Spinal cord (tissue), 10 donors: ENCODE measurements around the gene RHBDL2. TPM values are rescaled to one million over a fixed set of nuclear protein-coding genes. Genes with fewer than 3 reads are reported as not detected.

ENCODE experiments used
- DNase-seq, 6 donors: peaks; one replicate each; pipeline versions ENCODE4 v3.0.0 to v3.0.0-alpha.2; 2013 to 2015; ENCODE audit warnings: low spot score in 6 of 6, low read depth in 4 of 6
- H3K27ac ChIP-seq: one replicate; pipeline ENCODE4 v1.5.1; 2013; ENCODE audit warnings: low read depth, low read length, control low read depth
- H3K27me3 ChIP-seq: one replicate; pipeline ENCODE4 v1.6.1; 2013; ENCODE audit warnings: low read length; ENCODE audit not compliant: control insufficient read depth, insufficient read depth
- H3K36me3 ChIP-seq: one replicate; pipeline ENCODE4 v1.6.1; 2013; ENCODE audit warnings: low read length; ENCODE audit not compliant: control insufficient read depth, insufficient read depth
- H3K4me1 ChIP-seq: one replicate; pipeline ENCODE4 v1.6.1; 2013; ENCODE audit warnings: low read length; ENCODE audit not compliant: control insufficient read depth, insufficient read depth
- H3K4me3 ChIP-seq: one replicate; pipeline ENCODE4 v1.5.1; 2013; ENCODE audit warnings: low read depth, low read length, control low read depth
- H3K9me3 ChIP-seq: one replicate; pipeline ENCODE4 v1.6.1; 2013; ENCODE audit warnings: low read length; ENCODE audit not compliant: control insufficient read depth, insufficient read depth
- WGBS: methylation state at CpG from one replicate; pipeline ENCODE4 v1.1.5; 2013; ENCODE audit warnings: missing lambda C conversion rate; ENCODE audit not compliant: insufficient coverage; 5-methylcytosine and 5-hydroxymethylcytosine counted together
- polyA plus RNA-seq, 2 donors: library from polyadenylated mRNA; unstranded; fragments of 120-200 nt; gene quantifications; one replicate each; pipeline ENCODE4 v1.2.1, GENCODE V29; 2013; ENCODE audit not compliant: insufficient read length in 2 of 2
- total RNA-seq, 2 donors: library from RNA; depleted of rRNA in 1 of 2; stranded (reverse); fragments of 120-200 nt in 1 of 2; fragments of >200 nt in 1 of 2; gene quantifications; one replicate each; pipeline versions ENCODE4 v1.2.3 to v1.2.4, GENCODE V29; 2013 to 2014
- donor health status: healthy.

RHBDL2 gene
- total and polyA plus RNA-seq, 4 donors: 0.61 to 2.8 (median 0.96) TPM

- H3K9me3 ChIP-seq: no peaks in the 10 kb centered on the region
- H3K27ac ChIP-seq: no peak overlapping the region
- no peaks in the 10 kb centered on the region for H3K36me3 ChIP-seq
- WGBS: 79% methylated on average over 3 of the region's 3 CpGs
- DNase-seq: no peak
- H3K4me1 ChIP-seq: no peaks in the 10 kb centered on the region
- H3K27me3 ChIP-seq: no peaks in the 10 kb centered on the region
- no peak overlapping the region for H3K4me3 ChIP-seq
Measured at GRCh38 chr1:38964140-38964548, 22.5 kb upstream of the RHBDL2 start.

GRCh38 chr1:38962560-38962959 lies 20.9 kb upstream of the RHBDL2 start:
- Histone ChIP-seq H3K9me3 (no peaks in the 10 kb centered on the region), H3K27ac (no peak overlapping the region), H3K4me3 (no peak overlapping the region), H3K27me3 (no peaks in the 10 kb centered on the region), H3K4me1 (no peaks in the 10 kb centered on the region), H3K36me3 (no peaks in the 10 kb centered on the region)
- no peak for DNase-seq
- WGBS: 82% methylated on average over 6 of the region's 7 CpGs

- H3K4me1 ChIP-seq: no peaks in the 10 kb centered on the region
- no peak overlapping the region for H3K4me3 ChIP-seq
- H3K36me3 ChIP-seq: no peaks in the 10 kb centered on the region
- no CpG with 5 or more reads among the region's 3 CpGs for WGBS
- no peak overlapping the region for H3K27ac ChIP-seq
- H3K9me3 ChIP-seq: no peaks in the 10 kb centered on the region
- no peak for DNase-seq
- no peaks in the 10 kb centered on the region for H3K27me3 ChIP-seq
Measured at GRCh38 chr1:38962113-38962512, 20.5 kb upstream of the RHBDL2 start.

GRCh38 chr1:38958967-38959366 lies 17.3 kb upstream of the RHBDL2 start:
- no peak for DNase-seq
- H3K27me3 ChIP-seq: no peaks in the 10 kb centered on the region
- WGBS: no CpG with 5 or more reads among the region's 2 CpGs
- no peak overlapping the region for H3K4me3 ChIP-seq
- no peaks in the 10 kb centered on the region for H3K9me3 ChIP-seq
- no peaks in the 10 kb centered on the region for H3K36me3 ChIP-seq
- no peaks in the 10 kb centered on the region for H3K4me1 ChIP-seq
- H3K27ac ChIP-seq: no peak overlapping the region

DNA sequence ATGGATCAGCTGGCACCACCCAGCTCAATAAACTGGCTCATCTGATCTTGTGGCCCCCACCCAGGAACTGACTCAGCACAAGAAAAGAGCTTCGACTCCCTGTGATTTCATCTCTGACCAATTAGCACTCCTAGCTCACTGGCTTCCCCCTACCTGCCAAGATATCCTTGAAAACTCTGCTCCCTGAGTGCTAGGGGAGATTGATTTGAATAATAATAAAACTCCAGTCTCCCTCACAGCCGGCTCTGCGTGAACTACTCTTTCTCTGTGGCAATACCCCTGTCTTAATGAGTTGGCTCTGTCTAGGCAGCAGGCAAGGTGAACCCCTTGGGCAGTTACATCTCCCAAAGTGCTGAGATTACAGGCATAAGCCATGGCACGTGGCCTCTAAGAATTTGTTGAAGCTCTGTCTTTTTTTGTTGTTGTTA lies 11.8 kb upstream of the RHBDL2 start:
- Histone ChIP-seq H3K4me3 (no peak overlapping the region), H3K36me3 (no peaks in the 10 kb centered on the region), H3K27ac (no peak overlapping the region), H3K27me3 (no peaks in the 10 kb centered on the region), H3K4me1 (no peaks in the 10 kb centered on the region), H3K9me3 (no peaks in the 10 kb centered on the region)
- 20% methylated on average over 1 of the region's 4 CpGs for WGBS
- peak in 1 of 6 donors; percentile 8 for DNase-seq

DNA sequence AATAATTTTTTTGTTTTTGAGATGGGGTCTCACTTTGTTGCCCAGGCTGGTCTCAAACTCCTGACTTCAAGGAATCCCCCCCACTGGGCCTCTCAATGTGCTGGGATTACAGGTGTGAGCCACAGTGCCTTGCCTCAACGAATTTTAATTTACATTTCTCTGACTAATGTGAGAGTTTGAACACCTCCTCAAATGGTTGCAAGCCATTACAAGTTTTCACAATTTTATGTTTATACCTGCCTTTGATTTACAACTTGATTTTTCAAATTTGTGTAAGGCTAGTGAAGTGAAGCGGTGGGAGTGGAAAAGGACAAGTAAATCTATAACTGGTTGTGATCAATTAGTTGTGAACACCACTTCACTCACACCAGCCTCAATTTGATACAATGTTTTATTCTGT lies 8.9 kb upstream of the RHBDL2 start:
- WGBS: no CpG with 5 or more reads among the region's 2 CpGs
- DNase-seq: no peak

GRCh38 chr1:38944547-38944946 lies 2.9 kb upstream of the RHBDL2 start:
- H3K27ac ChIP-seq: no peak overlapping the region
- no peaks in the 10 kb centered on the region for H3K27me3 ChIP-seq
- 93% methylated on average over 3 of the region's 4 CpGs for WGBS
- H3K36me3 ChIP-seq: no peaks in the 10 kb centered on the region
- peaks cover 13% of the 10 kb centered on the region for H3K4me1 ChIP-seq
- no peak for DNase-seq
- H3K9me3 ChIP-seq: no peaks in the 10 kb centered on the region
- no peak overlapping the region for H3K4me3 ChIP-seq

More for the DNA sequence above, 8.9 kb upstream of the RHBDL2 start:
- Histone ChIP-seq H3K4me1 (no peaks in the 10 kb centered on the region), H3K4me3 (no peak overlapping the region), H3K27ac (no peak overlapping the region), H3K36me3 (no peaks in the 10 kb centered on the region), H3K9me3 (no peaks in the 10 kb centered on the region), H3K27me3 (no peaks in the 10 kb centered on the region)

DNA sequence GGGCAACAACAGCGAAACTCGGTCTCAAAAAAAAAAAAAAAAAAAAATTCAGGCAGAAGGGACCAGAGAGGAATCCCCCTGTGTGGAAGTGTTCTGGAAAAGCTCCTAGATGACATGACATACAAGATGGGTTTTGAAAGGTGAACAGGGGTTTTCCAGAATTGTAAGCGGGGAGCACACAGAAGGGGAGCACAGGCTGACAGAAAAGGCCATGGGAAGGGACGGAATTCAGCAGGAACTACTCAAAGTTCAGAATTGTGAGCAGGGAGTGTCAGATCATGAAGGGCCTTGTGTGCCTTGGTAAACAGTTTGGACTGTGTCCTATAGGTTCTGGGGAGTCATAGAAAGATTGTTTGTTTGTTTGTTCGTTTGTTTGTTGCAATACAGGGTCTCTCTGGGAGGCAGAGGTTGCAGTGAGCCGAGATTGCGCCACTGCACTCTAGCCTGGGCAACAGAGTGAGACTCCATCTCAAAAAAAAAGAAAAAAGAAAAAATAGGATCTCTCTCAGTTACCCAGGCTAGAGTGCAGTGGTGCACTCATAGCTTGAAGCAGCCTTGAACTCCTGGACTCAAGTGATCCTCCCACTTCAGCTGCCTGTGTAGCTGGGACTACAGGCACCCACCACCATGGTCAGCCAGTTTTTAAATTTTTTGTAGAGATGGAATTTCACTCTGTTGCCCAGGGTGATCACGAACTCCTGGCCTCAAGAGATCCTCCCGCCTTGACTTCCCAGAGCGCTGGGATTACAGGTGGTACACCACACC lies 1.2 kb upstream of the RHBDL2 start:
- Histone ChIP-seq H3K36me3 (no peaks in the 10 kb centered on the region), H3K4me3 (no peak overlapping the region), H3K27ac (no peak overlapping the region), H3K4me1 (peaks cover 13% of the 10 kb centered on the region), H3K9me3 (no peaks in the 10 kb centered on the region), H3K27me3 (no peaks in the 10 kb centered on the region)
- DNase-seq: no peak
- WGBS: 98% methylated on average over 6 of the region's 10 CpGs

GRCh38 chr1:38941093-38941492 lies 537 bp downstream of the RHBDL2 start:
- DNase-seq: no peak
- peaks cover 13% of the 10 kb centered on the region for H3K4me1 ChIP-seq
- no peaks in the 10 kb centered on the region for H3K36me3 ChIP-seq
- 59% methylated on average over 3 of the region's 4 CpGs for WGBS
- H3K27ac ChIP-seq: peak overlapping the region; percentile 33
- no peaks in the 10 kb centered on the region for H3K27me3 ChIP-seq
- H3K9me3 ChIP-seq: no peaks in the 10 kb centered on the region
- peak overlapping the region; percentile 26 for H3K4me3 ChIP-seq

GRCh38 chr1:38940339-38941047 lies 1.1 kb downstream of the RHBDL2 start:
- Histone ChIP-seq H3K9me3 (no peaks in the 10 kb centered on the region), H3K27me3 (no peaks in the 10 kb centered on the region), H3K36me3 (no peaks in the 10 kb centered on the region), H3K4me3 (no peak overlapping the region), H3K4me1 (peaks cover 13% of the 10 kb centered on the region), H3K27ac (no peak overlapping the region)
- WGBS: 100% methylated on average over 4 of the region's 9 CpGs
- no peak for DNase-seq
